Upper lobe of right lung (tissue), 1 donor: ENCODE results near the gene PPP1R12A. TPM values are rescaled to one million over a fixed set of nuclear protein-coding genes. Genes with fewer than 3 reads are reported as not detected.
A peak's percentile ranks its signal among the peaks of the same experiment; 100 is the strongest.
"Not testable (repeated sequence)": the region's sequence is repeated elsewhere in the genome, so short reads cannot be mapped to it uniquely, and the experiment has no call there.

ENCODE experiments used
- ATAC-seq: fragments of 200-7000 bp; cut with Tn5 transposase; one replicate; pipeline ENCODE4 v1.9.1; 2020; ENCODE audit warnings: mild to moderate bottlenecking, moderate library complexity
- DNase-seq: peaks from one replicate; pipeline ENCODE4 v3.0.0-alpha.2; 2020
- H3K27ac ChIP-seq: fragments of 200-600 bp; one replicate; pipeline ENCODE4 v1.8.0; 2022
- H3K27me3 ChIP-seq: fragments of 200-600 bp; one replicate; pipeline ENCODE4 v1.8.0; 2022; ENCODE audit warnings: mild to moderate bottlenecking
- H3K36me3 ChIP-seq: fragments of 200-600 bp; one replicate; pipeline ENCODE4 v1.8.0; 2022
- H3K4me1 ChIP-seq: fragments of 200-600 bp; one replicate; pipeline ENCODE4 v1.8.0; 2022
- H3K4me3 ChIP-seq: fragments of 200-600 bp; one replicate; pipeline ENCODE4 v1.8.0; 2022; ENCODE audit warnings: mild to moderate bottlenecking
- H3K9me3 ChIP-seq: fragments of 200-600 bp; one replicate; pipeline ENCODE4 v1.8.0; 2022
- CTCF ChIP-seq: fragments of 200-600 bp; IDR thresholded peaks from one replicate; pipeline ENCODE4 v1.8.0; 2022; ENCODE audit warnings: antibody characterized with exemption
- intact Hi-C: fragments of 100-400 bp; cut with DNase I; formaldehyde crosslinking; loops from one replicate; pipeline ENCODE4 v1.11.0; 2022
- long read RNA-seq: library from polyadenylated mRNA; unstranded; transcript quantifications from one replicate; pipeline ENCODE4 v2.0.0, GENCODE V29; 2021
- total RNA-seq: library from RNA; stranded (reverse); fragmentation: NEBNext Ultra II Directional; extraction: Animal tissue kit (Norgen Biotek cat#: 25700); gene quantifications from one replicate; pipeline ENCODE4 v1.2.1, GENCODE V29; 2021
- donor health status: DM: no; HTN: yes; CAD: no; lungs with severe emphysema.

PPP1R12A gene
- 80.4 TPM for total RNA-seq
- long read RNA-seq, full-length matches to known transcripts = 18 of 115 reads
- long read RNA-seq, partial matches to known transcripts = 77 of 115 reads
- long read RNA-seq, other reads (novel, unspliced or antisense) = 20 of 115 reads

GRCh38 chr12:79935021-79935623 lies at the start of gene PPP1R12A:
PPP1R12A (minus strand) TSS chr12:79935097; CDS start chr12:79934931, 166 bp downstream.
- ATAC-seq = peak; percentile 98
- H3K9me3 ChIP-seq = no peaks in the 10 kb centered on the region
- peaks cover 16% of the 10 kb centered on the region for H3K4me1 ChIP-seq
- DNase-seq = peak; percentile 99
- no peaks in the 10 kb centered on the region for H3K36me3 ChIP-seq
- peak within 1 kb of the TSS; percentile 90 for H3K4me3 ChIP-seq
- no peaks in the 10 kb centered on the region for H3K27me3 ChIP-seq
- H3K27ac ChIP-seq = peak within 1 kb of the TSS; percentile 97
- intact Hi-C loops = no loop called here
- TF ChIP-seq CTCF = peak; percentile 12

- Histone ChIP-seq H3K4me3 (no peak overlapping the region), H3K27me3 (no peaks in the 10 kb centered on the region), H3K36me3 (no peaks in the 10 kb centered on the region), H3K27ac (no peak overlapping the region), H3K4me1 (no peaks in the 10 kb centered on the region), H3K9me3 (no peaks in the 10 kb centered on the region)
- intact Hi-C loops = no loop called here
- DNase-seq (no peak), ATAC-seq (no peak)
- no peak for TF ChIP-seq CTCF
Observed at GRCh38 chr12:79983986-79984620, 49.2 kb upstream of the PPP1R12A start.

GRCh38 chr12:79983492-79983891 lies 48.6 kb upstream of the PPP1R12A start:
- DNase-seq (no peak), ATAC-seq (no peak)
- H3K27me3 ChIP-seq = no peaks in the 10 kb centered on the region
- no peaks in the 10 kb centered on the region for H3K9me3 ChIP-seq
- H3K36me3 ChIP-seq = no peaks in the 10 kb centered on the region
- no peak overlapping the region for H3K4me3 ChIP-seq
- no peaks in the 10 kb centered on the region for H3K4me1 ChIP-seq
- TF ChIP-seq CTCF = no peak
- intact Hi-C loops = no loop called here
- H3K27ac ChIP-seq = no peak overlapping the region

GRCh38 chr12:79982086-79983062 lies 47.5 kb upstream of the PPP1R12A start:
- DNase-seq = no peak
- no peak for TF ChIP-seq CTCF
- ATAC-seq = no peak
- no peaks in the 10 kb centered on the region for H3K9me3 ChIP-seq
- no peak overlapping the region for H3K27ac ChIP-seq
- no peaks in the 10 kb centered on the region for H3K27me3 ChIP-seq
- H3K4me1 ChIP-seq = no peaks in the 10 kb centered on the region
- intact Hi-C loops = no loop called here
- H3K4me3 ChIP-seq = no peak overlapping the region
- H3K36me3 ChIP-seq = no peaks in the 10 kb centered on the region

GRCh38 chr12:79978692-79979091 lies 43.8 kb upstream of the PPP1R12A start:
- no peaks in the 10 kb centered on the region for H3K4me1 ChIP-seq
- H3K27me3 ChIP-seq = no peaks in the 10 kb centered on the region
- H3K36me3 ChIP-seq = no peaks in the 10 kb centered on the region
- intact Hi-C loops = no loop called here
- ATAC-seq (no peak), DNase-seq (no peak)
- TF ChIP-seq CTCF = no peak
- H3K4me3 ChIP-seq = no peak overlapping the region
- H3K9me3 ChIP-seq = no peaks in the 10 kb centered on the region
- H3K27ac ChIP-seq = no peak overlapping the region

- H3K4me3 ChIP-seq, H3K27ac ChIP-seq, intact Hi-C loops, H3K27me3 ChIP-seq, H3K4me1 ChIP-seq, H3K9me3 ChIP-seq, ATAC-seq, DNase-seq, H3K36me3 ChIP-seq: not testable (repeated sequence)
Observed at GRCh38 chr12:79977856-79978460, 43.1 kb upstream of the PPP1R12A start.
